Keratinocyte (primary cell): ENCODE measurements around the gene ATP1B2. TPM values are rescaled to one million over a fixed set of nuclear protein-coding genes. Genes with fewer than 3 reads are reported as not detected.

Experiments
- DNase-seq: peaks from one replicate; pipeline ENCODE4 v3.0.0-alpha.2; 2011; ENCODE audit warnings: low read depth, missing footprints, low spot score
- FAIRE-seq: peaks from 2 replicates; lab custom pipeline; 2011; peaks lifted over from hg19 to GRCh38; lab: Jason Lieb, UNC
- H2AFZ ChIP-seq: 2 replicates; pipeline ENCODE4 v1.6.0; 2012; ENCODE audit warnings: low read length, control low read depth, inconsistent platforms; ENCODE audit not compliant: control insufficient read depth
- H3K27ac ChIP-seq: 2 replicates; pipeline ENCODE4 v1.5.1; 2011; ENCODE audit warnings: low read length; ENCODE audit not compliant: control insufficient read depth, insufficient read depth
- H3K27me3 ChIP-seq: 3 replicates; pipeline ENCODE4 v1.6.0; 2011; ENCODE audit warnings: low read length; ENCODE audit not compliant: control insufficient read depth, insufficient read depth; ENCODE audit errors: extremely low read depth
- H3K36me3 ChIP-seq, 2 experiments: 2 replicates in 1 of 2; 3 replicates in 1 of 2; pipeline ENCODE4 v1.5.1; 2011; ENCODE audit warnings: low read length in 2 of 2, mild to moderate bottlenecking in 1 of 2; ENCODE audit not compliant: control insufficient read depth in 2 of 2, insufficient read depth in 2 of 2; ENCODE audit errors: extremely low read depth in 1 of 2
- H3K4me1 ChIP-seq: 3 replicates; pipeline ENCODE4 v1.5.1; 2011; ENCODE audit warnings: low read length; ENCODE audit not compliant: control insufficient read depth, insufficient read depth; ENCODE audit errors: extremely low read depth
- H3K4me2 ChIP-seq: 3 replicates; pipeline ENCODE4 v1.6.0; 2011; ENCODE audit warnings: low read depth, low read length; ENCODE audit not compliant: control insufficient read depth, insufficient read depth; ENCODE audit errors: extremely low read depth
- H3K4me3 ChIP-seq, 3 experiments: fragments of 200-600 bp in 1 of 3; sonication (generic) in 1 of 3; 2 replicates in 2 of 3; 3 replicates in 1 of 3; pipeline ENCODE4 v1.5.1; 2011 to 2016; ENCODE audit warnings: low read length in 3 of 3, mild to moderate bottlenecking in 3 of 3, control low read depth in 2 of 3, inconsistent platforms in 1 of 3, low read depth in 1 of 3, mixed read lengths in 1 of 3, mixed run types in 1 of 3, moderate library complexity in 1 of 3; ENCODE audit not compliant: control insufficient read depth in 2 of 3, insufficient read depth in 2 of 3; ENCODE audit errors: extremely low read depth in 1 of 3
- H3K79me2 ChIP-seq: 2 replicates; pipeline ENCODE4 v1.6.0; 2012; ENCODE audit warnings: low read length; ENCODE audit not compliant: control insufficient read depth, insufficient read depth
- H3K9ac ChIP-seq: 3 replicates; pipeline ENCODE4 v1.6.0; 2011; ENCODE audit warnings: low read length; ENCODE audit not compliant: control insufficient read depth, insufficient read depth; ENCODE audit errors: extremely low read depth
- H3K9me1 ChIP-seq: 3 replicates; pipeline ENCODE4 v1.6.0; 2011; ENCODE audit warnings: low read length; ENCODE audit not compliant: control insufficient read depth, insufficient read depth; ENCODE audit errors: extremely low read depth
- H3K9me3 ChIP-seq: 2 replicates; pipeline ENCODE4 v1.5.1; 2012; ENCODE audit warnings: low read depth, low read length; ENCODE audit not compliant: control insufficient read depth
- H4K20me1 ChIP-seq: 3 replicates; pipeline ENCODE4 v1.6.0; 2011; ENCODE audit warnings: low read length; ENCODE audit not compliant: control insufficient read depth, insufficient read depth; ENCODE audit errors: extremely low read depth
- EZH2 ChIP-seq: IDR thresholded peaks from one replicate; pipeline ENCODE4 v1.6.1; 2012; ENCODE audit warnings: inconsistent platforms, mild to moderate bottlenecking, low read length, moderate library complexity
- dilution Hi-C: fragments of 300-500 bp; cut with MboI; formaldehyde crosslinking; loops from one replicate; pipeline ENCODE4 v1.7.0; 2020; ENCODE audit warnings: low sequenced_read_pairs; ENCODE audit not compliant: extremely low pct_ligation_motif_present
- polyA plus RNA-seq, 5 experiments: library from polyadenylated mRNA; depleted of rRNA in 3 of 5; stranded (reverse) in 3 of 5; stranded (forward) in 1 of 5; unstranded in 1 of 5; fragments of >200 nt; gene quantifications; 1 replicate in 1 of 5; 2 replicates in 3 of 5; 3 replicates in 1 of 5; pipeline versions ENCODE4 v1.2.1 to v1.2.3, GENCODE V29; 2011 to 2012; ENCODE audit warnings: missing spikeins in 2 of 5, low read depth in 1 of 5, low replicate concordance in 1 of 5
- TF ChIP-seq, protein P1 (sequence below), 3 experiments: IDR thresholded peaks in 1 of 3; conservative IDR thresholded peaks in 1 of 3; optimal IDR thresholded peaks in 1 of 3; 2 replicates in 2 of 3; 3 replicates in 1 of 3; pipeline versions ENCODE3 to v1.5.1; 2011; ENCODE audit warnings: low read length in 3 of 3, mild to moderate bottlenecking in 3 of 3, moderate library complexity in 2 of 3, control low read depth in 1 of 3, inconsistent platforms in 1 of 3; ENCODE audit not compliant: insufficient read depth in 2 of 3; ENCODE audit errors: extremely low read depth in 1 of 3

ATP1B2 gene
- polyA plus RNA-seq, 1 donor (not counting 4 experiments of a cell fraction or from before 2014, with no cell fraction given), result not detected

DNA sequence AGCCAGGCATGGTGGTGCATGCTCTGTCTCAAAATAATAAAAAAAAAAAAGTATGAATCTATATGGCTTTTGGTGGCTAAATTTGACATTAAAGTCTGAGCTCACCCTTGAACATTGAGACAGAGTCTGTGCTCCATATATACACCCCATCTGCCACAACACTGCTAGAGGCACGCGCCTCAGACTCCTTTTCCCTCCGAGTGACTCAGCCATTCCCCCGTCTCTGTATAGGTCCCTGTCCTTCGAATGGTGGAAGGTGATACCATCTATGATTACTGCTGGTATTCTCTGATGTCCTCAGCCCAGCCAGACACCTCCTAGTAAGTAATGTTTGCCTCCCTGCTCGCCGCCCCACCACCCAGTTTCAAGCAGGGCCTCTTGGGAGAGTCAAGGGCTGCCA is 49.8 kb downstream of the ATP1B2 start:
- dilution Hi-C loops, result no loop called here
- H3K4me3 ChIP-seq, result no peak overlapping the region
- H3K9me3 ChIP-seq, result no peaks in the 10 kb centered on the region
- no peaks in the 10 kb centered on the region for H3K9me1 ChIP-seq
- no peak for DNase-seq
- H4K20me1 ChIP-seq, result no peaks in the 10 kb centered on the region
- no peak overlapping the region for H3K27ac ChIP-seq
- FAIRE-seq, result no peak
- no peaks in the 10 kb centered on the region for H3K79me2 ChIP-seq
- no peak overlapping the region for H3K9ac ChIP-seq
- no peak overlapping the region for H2AFZ ChIP-seq
- H3K36me3 ChIP-seq, result peaks cover 16 to 17% of the 10 kb centered on the region in 2 experiments
- H3K4me2 ChIP-seq, result no peak overlapping the region
- TF ChIP-seq EZH2, result no peak
- TF ChIP-seq, protein P1, sequence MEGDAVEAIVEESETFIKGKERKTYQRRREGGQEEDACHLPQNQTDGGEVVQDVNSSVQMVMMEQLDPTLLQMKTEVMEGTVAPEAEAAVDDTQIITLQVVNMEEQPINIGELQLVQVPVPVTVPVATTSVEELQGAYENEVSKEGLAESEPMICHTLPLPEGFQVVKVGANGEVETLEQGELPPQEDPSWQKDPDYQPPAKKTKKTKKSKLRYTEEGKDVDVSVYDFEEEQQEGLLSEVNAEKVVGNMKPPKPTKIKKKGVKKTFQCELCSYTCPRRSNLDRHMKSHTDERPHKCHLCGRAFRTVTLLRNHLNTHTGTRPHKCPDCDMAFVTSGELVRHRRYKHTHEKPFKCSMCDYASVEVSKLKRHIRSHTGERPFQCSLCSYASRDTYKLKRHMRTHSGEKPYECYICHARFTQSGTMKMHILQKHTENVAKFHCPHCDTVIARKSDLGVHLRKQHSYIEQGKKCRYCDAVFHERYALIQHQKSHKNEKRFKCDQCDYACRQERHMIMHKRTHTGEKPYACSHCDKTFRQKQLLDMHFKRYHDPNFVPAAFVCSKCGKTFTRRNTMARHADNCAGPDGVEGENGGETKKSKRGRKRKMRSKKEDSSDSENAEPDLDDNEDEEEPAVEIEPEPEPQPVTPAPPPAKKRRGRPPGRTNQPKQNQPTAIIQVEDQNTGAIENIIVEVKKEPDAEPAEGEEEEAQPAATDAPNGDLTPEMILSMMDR (optimal IDR thresholded peaks at IDR 0.05 in 1 of 3, IDR thresholded peaks at IDR 0.05 in 1 of 3, conservative IDR thresholded peaks at IDR 0.05 in 1 of 3; ENCODE audit: extremely low read depth in 1 of 3, insufficient read depth in 2 of 3, low read length in 3 of 3), result no peak
- H3K4me1 ChIP-seq, result peaks cover 15% of the 10 kb centered on the region
- peaks cover 3% of the 10 kb centered on the region for H3K27me3 ChIP-seq

DNA sequence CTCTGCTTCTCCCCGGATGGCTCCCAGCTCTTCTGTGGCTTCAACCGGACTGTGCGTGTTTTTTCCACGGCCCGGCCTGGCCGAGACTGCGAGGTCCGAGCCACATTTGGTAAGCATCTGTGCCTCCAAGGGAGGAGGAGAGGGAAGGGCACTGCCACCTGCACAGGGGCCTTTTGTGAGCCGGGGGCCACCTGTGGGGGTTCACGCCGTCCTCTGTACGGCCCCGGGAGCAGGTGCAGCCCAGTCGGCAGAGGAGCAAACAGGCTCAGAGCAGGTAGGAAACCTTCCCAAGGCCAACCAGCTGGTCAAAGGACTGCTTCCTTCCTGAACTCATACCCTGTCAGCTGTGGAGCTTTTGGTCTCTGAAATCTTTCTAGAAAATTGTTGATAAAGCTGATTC is 51.0 kb downstream of the ATP1B2 start:
- Histone ChIP-seq H3K9ac (no peak overlapping the region), H3K9me3 (no peaks in the 10 kb centered on the region), H3K4me1 (peaks cover 20% of the 10 kb centered on the region), H3K4me2 (no peak overlapping the region), H2AFZ (no peak overlapping the region), H3K79me2 (no peaks in the 10 kb centered on the region), H4K20me1 (no peaks in the 10 kb centered on the region), H3K36me3 (peaks cover 14 to 16% of the 10 kb centered on the region in 2 experiments), H3K27me3 (peaks cover 14% of the 10 kb centered on the region), H3K9me1 (no peaks in the 10 kb centered on the region), H3K27ac (no peak overlapping the region), H3K4me3 (no peak overlapping the region)
- no peak for DNase-seq
- dilution Hi-C loops, result no loop called here
- TF ChIP-seq EZH2, result no peak
- TF ChIP-seq, protein P1 (optimal IDR thresholded peaks at IDR 0.05 in 1 of 3, IDR thresholded peaks at IDR 0.05 in 1 of 3, conservative IDR thresholded peaks at IDR 0.05 in 1 of 3; ENCODE audit: extremely low read depth in 1 of 3, insufficient read depth in 2 of 3, low read length in 3 of 3), result no peak
- no peak for FAIRE-seq
